Fibroblast of gingiva (primary cell): ENCODE data around the gene SS18L1.
"Not testable (repeated sequence)": the region's sequence is repeated elsewhere in the genome, so short reads cannot be mapped to it uniquely, and the experiment has no call there.

Source experiments
- DNase-seq: peaks from one replicate; pipeline ENCODE4 v3.0.0-alpha.2; 2011; ENCODE audit warnings: low read depth

The SS18L1 gene

GRCh38 chr20:62143081-62143956 lies at the start of gene SS18L1, which contains the start of gene PSMA7:
Gene SS18L1, plus strand, starts transcription at chr20:62143769. Its CDS starts 52 bp downstream, at chr20:62143821.
Gene PSMA7, minus strand, starts transcription at chr20:62143394. Its CDS starts 91 bp downstream, at chr20:62143303.
- DNase-seq: peak; percentile 91

- no peak for DNase-seq
Measured at GRCh38 chr20:62096421-62097380, 46.9 kb upstream of the SS18L1 start.

GRCh38 chr20:62097881-62098407 lies 45.6 kb upstream of the SS18L1 start:
- DNase-seq: no peak

DNA sequence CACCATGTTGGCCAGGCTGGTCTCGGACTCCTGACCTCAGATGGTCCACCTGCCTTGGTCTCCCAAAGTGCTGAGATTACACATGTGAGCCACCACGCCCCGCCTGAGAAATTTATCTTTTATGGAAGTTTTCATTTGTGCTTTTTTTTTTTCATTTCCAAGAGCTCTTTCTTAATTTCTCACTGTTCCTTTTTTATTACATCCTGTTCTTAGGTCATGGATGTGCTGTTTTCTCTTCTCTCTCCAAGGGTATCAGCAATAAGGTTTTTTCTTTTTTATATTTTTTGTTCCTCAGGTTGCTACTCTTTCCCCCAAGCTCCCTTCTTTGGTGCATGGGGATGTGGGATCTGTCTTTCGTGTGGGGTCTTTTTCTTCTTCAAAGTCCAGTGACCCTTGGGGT lies 42.5 kb upstream of the SS18L1 start:
- DNase-seq: no peak

GRCh38 chr20:62103508-62104233 lies 39.9 kb upstream of the SS18L1 start:
- no peak for DNase-seq

- no peak for DNase-seq
Measured at GRCh38 chr20:62104234-62104789, 39.3 kb upstream of the SS18L1 start.

DNA sequence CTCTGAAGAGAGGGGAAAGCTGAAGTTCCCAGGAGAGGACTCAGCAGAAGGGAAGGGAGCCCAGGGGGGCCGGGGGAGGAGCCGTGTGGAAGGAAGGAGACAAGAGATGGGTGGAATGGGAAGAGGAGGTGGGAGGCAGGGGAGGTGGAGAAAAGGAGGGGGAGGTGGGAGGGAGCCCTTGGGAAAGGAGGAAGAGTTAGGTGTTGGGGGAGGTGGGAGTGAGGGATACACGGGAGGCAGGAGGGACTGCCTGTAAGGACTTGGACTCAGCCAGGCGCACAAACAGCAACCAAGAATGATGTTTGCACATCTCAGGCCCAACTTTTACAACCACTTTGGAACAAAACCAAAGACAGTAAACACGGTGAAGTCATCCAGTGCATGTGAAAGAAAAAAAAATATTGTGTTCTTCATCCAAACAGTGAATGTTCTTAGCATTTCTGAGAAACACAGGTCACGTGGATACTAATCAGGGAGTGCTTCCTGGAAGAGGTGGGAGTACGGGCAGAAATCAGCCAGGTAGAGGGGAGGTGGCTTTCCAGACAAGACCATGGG lies 38.7 kb upstream of the SS18L1 start:
- no peak for DNase-seq

- no peak for DNase-seq
Measured at GRCh38 chr20:62105592-62105991, 38.0 kb upstream of the SS18L1 start.

- DNase-seq: no peak
Measured at GRCh38 chr20:62111148-62111547, 32.4 kb upstream of the SS18L1 start.

- DNase-seq: no peak
Measured at GRCh38 chr20:62112368-62112767, 31.2 kb upstream of the SS18L1 start.

DNA sequence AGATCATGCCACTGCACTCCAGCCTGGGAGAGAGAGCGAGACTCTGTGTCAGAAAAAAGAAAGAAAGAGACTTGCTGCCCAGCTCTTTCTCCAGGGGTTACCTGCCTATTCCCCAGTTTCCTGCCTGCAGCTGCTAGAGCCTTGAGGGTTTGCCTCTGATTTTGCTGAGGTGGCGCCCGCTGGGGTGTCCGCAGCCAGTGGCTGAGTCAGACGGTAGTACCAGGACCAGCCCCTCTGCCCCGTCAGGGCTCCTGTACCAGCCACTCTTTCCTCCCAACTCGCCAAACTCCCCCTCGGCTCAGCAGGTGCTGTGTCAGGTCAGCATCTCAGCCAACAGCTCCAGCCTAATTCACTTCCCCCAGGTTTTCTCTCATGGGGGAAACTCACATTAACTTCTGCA lies 28.7 kb upstream of the SS18L1 start:
- DNase-seq: no peak

DNA sequence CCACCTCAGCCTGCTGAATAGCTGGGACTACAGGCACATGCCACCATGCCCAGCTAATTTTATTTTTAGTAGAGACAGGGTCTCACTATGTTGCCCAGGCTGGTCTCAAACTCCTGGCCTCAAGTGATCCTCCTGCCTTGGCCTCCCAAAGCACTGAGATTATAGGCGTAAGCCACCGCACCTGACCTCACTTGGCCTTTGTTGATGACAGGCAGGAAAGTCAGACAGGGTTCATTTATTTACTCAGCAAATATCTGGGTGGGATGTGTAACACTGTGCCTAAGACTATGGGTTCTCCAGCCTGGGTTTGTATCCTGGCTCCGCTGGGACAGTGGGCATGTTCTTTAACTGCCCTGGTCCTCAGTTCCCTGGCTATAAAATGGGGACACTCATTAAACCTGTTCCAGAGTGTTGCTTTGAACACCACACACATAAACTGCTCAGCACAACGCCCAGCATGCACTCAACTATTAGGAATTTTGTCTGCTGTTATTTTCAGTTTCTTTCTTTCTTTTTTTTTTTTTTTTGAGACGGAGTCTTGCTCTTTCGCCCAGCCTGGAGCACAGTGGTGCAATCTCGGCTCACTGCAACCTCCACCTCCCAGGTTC lies 27.7 kb upstream of the SS18L1 start:
- DNase-seq: not testable (repeated sequence)

DNA sequence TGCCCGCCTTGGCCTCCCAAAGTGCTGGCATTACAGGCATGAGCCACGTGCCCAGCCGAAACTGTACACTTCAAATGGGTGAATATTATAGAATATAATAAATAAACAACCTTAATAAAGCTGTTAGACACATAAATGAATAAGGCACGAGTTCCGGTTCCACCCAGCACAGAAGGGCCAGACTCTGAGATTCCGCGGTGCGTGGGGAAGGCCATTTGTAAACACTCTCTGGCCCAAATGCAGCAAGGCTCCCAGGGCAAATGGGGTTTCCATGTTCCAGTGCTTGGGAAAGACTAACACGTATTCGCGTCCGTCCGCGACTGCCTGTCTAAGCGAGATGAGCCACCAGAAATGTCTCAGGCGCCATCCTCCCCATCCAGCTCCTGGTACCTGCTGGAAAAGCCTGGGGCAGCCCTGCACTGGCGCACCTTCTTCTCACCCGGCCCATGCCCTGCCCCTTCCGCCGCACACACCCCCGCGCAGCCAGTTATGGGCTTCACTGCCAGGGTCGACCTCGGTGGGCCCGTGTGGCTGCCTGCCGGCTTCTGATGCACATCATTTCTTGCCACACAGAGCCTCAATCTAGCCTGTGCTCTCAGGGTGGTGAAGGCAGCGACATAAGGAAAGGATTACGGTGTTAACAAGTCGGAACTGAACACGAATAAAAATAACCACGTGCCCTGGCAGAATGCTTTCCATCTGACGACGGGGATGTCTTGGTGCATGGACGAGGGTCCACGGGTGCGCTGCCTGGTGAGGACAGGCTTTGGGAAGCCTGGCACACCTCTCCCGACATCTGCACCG lies 26.8 kb upstream of the SS18L1 start:
- DNase-seq: no peak

- DNase-seq: no peak
Measured at GRCh38 chr20:62117362-62117646, 26.3 kb upstream of the SS18L1 start.

DNA sequence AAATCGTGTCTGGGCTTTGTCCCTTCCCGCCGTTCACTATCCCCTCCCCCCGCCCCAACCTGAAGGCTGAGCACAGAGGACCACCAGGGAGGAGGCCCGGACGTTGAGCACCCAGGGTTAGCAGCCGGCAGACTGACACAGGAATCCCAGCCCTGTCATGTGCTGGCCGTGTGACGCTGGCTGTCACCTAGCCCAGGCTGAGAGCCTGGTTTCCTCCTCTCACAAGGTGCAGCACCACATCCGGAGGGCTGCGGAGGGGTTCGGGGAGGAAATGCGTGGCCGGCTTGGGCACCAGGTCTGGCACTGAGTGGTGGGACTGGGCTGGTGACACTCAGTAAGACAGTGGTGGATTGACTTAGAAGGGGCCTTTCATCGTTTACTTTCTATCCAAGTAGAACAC lies 25.9 kb upstream of the SS18L1 start:
- DNase-seq: no peak

DNA sequence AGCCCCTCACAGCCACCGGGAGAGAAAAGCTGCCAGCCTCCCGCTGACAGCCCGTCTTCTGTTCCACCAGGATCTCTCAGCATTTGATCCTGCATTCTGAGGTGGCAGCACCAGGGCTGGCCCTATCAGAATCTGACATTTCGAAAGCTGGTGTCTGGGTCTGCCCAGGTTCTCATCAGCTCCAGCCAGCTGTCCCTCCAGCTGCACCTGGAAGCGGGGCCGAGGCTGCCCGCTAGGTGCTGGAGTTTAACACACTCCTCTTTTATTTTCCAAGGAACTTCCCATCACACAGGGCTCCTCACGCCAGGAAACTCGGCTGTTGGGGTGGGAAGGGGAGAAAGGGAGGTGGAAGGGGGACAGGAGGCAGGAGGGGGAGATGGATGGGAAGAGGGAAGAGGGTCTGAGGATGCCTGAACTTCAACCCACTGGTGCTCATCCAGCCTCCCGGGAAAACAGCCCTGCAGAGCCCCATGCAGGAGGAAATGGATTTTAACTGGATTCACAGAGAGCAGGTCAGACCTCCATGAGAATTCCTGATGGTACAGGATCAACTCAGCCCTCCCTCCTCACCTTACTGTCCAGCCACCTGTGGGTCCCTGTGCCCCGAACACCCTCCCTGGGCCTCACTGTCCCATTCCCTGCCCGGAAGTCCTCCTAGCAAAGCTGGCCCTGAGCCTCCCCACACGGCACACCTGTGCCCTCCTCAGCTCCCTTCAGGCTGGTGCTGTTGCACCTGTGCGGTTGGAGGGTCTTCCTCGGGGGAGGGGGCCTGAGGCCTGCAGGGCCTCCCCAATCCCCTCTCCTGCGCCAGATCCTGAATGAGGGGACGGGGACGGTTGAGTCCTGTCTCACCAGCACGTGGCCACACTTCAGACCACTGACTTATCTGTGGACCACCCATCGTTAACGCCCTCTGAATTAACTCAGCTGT lies 25.2 kb upstream of the SS18L1 start:
- DNase-seq: no peak

GRCh38 chr20:62119115-62119514 lies 24.5 kb upstream of the SS18L1 start:
- DNase-seq: no peak

DNA sequence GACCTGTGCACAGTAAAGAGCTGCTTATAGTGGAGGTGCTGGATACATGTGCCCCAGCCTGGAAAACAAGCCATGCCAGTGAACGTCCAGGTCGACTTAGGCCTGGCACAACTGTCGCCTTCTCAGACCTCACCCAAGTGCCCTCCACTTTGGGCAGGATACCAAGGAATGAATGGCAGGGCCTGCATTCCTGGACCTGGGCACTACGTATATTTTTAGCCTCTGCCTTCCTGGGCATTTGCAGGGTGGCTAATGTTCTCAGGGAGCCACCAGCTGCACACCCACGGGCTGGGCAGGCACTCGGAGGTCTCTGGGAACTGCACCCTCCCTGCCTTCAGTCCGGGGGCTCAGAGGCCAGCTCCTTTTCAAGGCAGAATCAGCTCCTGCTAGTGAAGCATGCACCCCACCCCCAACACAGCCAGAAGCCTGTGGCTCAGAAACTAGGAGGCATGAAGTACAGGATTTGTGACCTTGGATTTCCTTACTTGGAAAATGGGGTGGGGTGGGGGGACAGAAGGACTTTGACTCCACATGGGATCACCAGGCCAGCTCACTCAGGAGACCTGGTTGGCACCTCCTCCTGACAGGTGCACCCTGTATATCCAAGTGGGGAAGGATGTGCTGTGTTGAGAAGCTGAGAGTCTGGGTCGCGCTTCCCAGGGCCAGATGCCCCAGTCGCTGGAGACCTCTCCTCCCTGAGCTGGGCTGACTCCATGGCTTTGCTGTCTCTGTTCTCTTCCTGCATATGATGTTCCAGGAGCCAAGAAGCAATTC lies 23.8 kb upstream of the SS18L1 start:
- DNase-seq: no peak
